ENCODE measurements around the gene CDH23.

The CDH23 gene

DNA sequence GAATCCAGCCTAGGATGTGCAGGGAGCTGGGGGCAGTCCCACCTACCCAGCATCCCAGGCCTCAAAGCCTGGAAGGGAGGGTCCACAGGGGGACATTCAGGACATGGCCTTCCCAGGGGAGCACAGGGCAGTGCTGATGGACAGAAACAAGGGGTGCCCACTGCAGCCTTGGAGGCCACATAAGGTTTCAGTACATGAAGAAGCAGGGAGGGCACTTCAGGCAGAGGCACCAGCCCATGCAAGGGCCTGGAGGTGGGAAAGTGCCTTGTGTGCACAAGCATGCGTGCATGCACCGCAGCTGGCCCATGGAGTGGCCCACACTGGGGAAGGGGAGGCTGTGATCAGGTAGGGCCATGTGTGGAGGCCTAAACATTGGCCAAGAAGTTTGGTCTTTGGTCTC is 313.8 kb downstream of the CDH23 start:
- no peak for TF ChIP-seq POLR2AphosphoS5 (IDR thresholded peaks at IDR 0.05; ENCODE audit: low read depth, low read length)
- no peak for TF ChIP-seq FOXP2 (optimal IDR thresholded peaks at IDR 0.05; ENCODE audit: borderline replicate concordance, extremely low read depth, extremely low read length, insufficient read depth)

DNA sequence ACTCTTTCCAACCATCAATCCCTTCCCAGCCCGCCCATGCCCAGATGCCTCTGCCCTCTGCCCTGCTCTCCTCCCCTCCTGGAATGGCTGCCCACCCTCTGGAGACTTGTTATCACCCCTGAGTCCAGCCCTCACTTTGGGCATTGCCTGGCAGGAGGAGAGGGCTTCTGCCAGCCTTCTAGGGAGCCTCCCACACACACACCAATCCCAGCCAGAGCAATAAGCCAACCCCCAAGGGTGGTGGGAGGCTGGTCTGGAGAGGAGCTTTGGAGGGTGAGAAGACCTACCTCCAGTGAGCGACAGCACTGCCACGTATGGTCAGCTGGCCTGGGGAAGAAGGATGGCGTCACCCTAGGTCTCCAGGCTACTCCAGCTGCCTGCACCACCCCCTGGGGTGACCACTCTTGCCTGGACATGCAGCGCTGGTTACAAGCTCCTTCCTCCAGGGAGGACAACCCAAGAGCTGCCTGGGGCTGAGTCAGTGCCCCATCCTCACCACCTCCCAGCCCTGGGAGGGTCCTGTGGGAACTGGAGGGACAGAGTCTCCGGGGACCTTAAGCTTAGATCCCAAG is 314.4 kb downstream of the CDH23 start:
- TF ChIP-seq SIN3A (IDR thresholded peaks at IDR 0.05; ENCODE audit: borderline replicate concordance, insufficient read depth, low read length) (no peak), FOXP2 (optimal IDR thresholded peaks at IDR 0.05; ENCODE audit: borderline replicate concordance, extremely low read depth, extremely low read length, insufficient read depth) (no peak), TAF1 (IDR thresholded peaks at IDR 0.05; ENCODE audit: borderline replicate concordance, insufficient read depth, low read length) (no peak), POLR2AphosphoS5 (IDR thresholded peaks at IDR 0.05; ENCODE audit: low read depth, low read length) (no peak)
- TF ChIP-seq, protein P1, sequence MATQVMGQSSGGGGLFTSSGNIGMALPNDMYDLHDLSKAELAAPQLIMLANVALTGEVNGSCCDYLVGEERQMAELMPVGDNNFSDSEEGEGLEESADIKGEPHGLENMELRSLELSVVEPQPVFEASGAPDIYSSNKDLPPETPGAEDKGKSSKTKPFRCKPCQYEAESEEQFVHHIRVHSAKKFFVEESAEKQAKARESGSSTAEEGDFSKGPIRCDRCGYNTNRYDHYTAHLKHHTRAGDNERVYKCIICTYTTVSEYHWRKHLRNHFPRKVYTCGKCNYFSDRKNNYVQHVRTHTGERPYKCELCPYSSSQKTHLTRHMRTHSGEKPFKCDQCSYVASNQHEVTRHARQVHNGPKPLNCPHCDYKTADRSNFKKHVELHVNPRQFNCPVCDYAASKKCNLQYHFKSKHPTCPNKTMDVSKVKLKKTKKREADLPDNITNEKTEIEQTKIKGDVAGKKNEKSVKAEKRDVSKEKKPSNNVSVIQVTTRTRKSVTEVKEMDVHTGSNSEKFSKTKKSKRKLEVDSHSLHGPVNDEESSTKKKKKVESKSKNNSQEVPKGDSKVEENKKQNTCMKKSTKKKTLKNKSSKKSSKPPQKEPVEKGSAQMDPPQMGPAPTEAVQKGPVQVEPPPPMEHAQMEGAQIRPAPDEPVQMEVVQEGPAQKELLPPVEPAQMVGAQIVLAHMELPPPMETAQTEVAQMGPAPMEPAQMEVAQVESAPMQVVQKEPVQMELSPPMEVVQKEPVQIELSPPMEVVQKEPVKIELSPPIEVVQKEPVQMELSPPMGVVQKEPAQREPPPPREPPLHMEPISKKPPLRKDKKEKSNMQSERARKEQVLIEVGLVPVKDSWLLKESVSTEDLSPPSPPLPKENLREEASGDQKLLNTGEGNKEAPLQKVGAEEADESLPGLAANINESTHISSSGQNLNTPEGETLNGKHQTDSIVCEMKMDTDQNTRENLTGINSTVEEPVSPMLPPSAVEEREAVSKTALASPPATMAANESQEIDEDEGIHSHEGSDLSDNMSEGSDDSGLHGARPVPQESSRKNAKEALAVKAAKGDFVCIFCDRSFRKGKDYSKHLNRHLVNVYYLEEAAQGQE (IDR thresholded peaks at IDR 0.05; ENCODE audit: insufficient read depth in 1 of 2, low read depth in 2 of 2, low read length in 2 of 2), result no peak

DNA sequence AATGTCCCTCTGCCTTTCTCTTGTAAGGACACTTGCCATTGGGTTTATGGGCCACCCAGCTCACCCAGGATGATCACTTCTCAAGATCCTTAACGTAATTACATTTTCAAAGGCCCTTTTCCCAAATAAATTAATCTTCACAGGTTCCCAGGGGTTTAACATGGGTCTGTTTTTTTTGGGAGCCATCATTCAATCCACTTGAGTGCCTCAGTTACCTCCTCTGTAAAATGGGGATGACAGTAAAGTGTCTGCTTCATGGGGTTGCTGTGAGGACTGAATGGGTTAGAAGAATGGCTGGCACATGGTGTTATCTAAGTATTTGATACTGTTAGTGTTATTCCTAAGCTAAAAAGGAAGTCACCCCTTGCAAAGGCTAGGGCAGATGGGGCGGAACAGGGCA is 315.4 kb downstream of the CDH23 start:
- TF ChIP-seq, protein P1 (IDR thresholded peaks at IDR 0.05; ENCODE audit: insufficient read depth in 1 of 2, low read depth in 2 of 2, low read length in 2 of 2), result no peak
- TF ChIP-seq FOXP2 (optimal IDR thresholded peaks at IDR 0.05; ENCODE audit: borderline replicate concordance, extremely low read depth, extremely low read length, insufficient read depth), result no peak
- TF ChIP-seq POLR2AphosphoS5 (IDR thresholded peaks at IDR 0.05; ENCODE audit: low read depth, low read length), result no peak
- no peak for TF ChIP-seq SIN3A (IDR thresholded peaks at IDR 0.05; ENCODE audit: borderline replicate concordance, insufficient read depth, low read length)
- TF ChIP-seq TAF1 (IDR thresholded peaks at IDR 0.05; ENCODE audit: borderline replicate concordance, insufficient read depth, low read length), result no peak

DNA sequence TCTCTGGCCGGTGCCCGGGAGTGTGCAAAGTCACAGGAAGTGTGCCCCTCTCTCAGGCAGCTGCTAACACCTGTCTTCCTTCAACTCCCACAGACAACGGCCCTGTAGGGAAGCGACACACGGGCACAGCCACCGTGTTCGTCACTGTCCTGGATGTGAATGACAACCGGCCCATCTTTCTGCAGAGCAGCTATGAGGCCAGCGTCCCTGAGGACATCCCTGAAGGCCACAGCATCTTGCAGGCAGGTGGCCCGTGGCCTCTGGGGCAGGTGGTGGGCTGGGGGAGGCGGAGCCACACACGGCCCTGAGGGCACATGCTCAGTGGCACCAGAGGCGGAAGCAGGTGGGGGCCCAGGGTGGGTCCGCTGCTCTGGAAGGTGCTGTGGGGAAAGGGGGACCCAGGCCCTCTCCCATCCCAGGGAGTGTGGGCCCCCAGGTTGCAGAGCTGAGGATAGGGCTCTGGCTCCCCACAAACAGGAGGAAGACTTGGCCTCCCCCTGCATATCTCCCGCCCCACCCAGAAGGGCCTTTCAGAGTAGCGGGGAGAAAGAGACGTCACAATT is 315.9 kb downstream of the CDH23 start:
- TF ChIP-seq, protein P1 (IDR thresholded peaks at IDR 0.05; ENCODE audit: insufficient read depth in 1 of 2, low read depth in 2 of 2, low read length in 2 of 2), result no peak
- TF ChIP-seq TAF1 (IDR thresholded peaks at IDR 0.05; ENCODE audit: borderline replicate concordance, insufficient read depth, low read length), result no peak
- no peak for TF ChIP-seq FOXP2 (optimal IDR thresholded peaks at IDR 0.05; ENCODE audit: borderline replicate concordance, extremely low read depth, extremely low read length, insufficient read depth)
- no peak for TF ChIP-seq POLR2AphosphoS5 (IDR thresholded peaks at IDR 0.05; ENCODE audit: low read depth, low read length)
- TF ChIP-seq SIN3A (IDR thresholded peaks at IDR 0.05; ENCODE audit: borderline replicate concordance, insufficient read depth, low read length), result no peak

GRCh38 chr10:71713135-71714030 is 316.7 kb downstream of the CDH23 start:
- no peak for TF ChIP-seq TAF1 (IDR thresholded peaks at IDR 0.05; ENCODE audit: borderline replicate concordance, insufficient read depth, low read length)
- no peak for TF ChIP-seq FOXP2 (optimal IDR thresholded peaks at IDR 0.05; ENCODE audit: borderline replicate concordance, extremely low read depth, extremely low read length, insufficient read depth)
- TF ChIP-seq, protein P1 (IDR thresholded peaks at IDR 0.05; ENCODE audit: insufficient read depth in 1 of 2, low read depth in 2 of 2, low read length in 2 of 2), result no peak
- no peak for TF ChIP-seq POLR2AphosphoS5 (IDR thresholded peaks at IDR 0.05; ENCODE audit: low read depth, low read length)
- no peak for TF ChIP-seq SIN3A (IDR thresholded peaks at IDR 0.05; ENCODE audit: borderline replicate concordance, insufficient read depth, low read length)
